ENCODE measurements around the gene ATP6V1C2.
A peak's percentile ranks its signal among the peaks of the same experiment; 100 is the strongest.

The ATP6V1C2 gene

GRCh38 chr2:10790228-10790973, 69.0 kb downstream of the ATP6V1C2 start:
- 97% methylated on average over 6 of the region's 6 CpGs for WGBS
- H3K27me3 ChIP-seq (ENCODE audit: control insufficient read depth in 1 of 2, insufficient read depth in 1 of 2, low read length in 2 of 2): no peaks in the 10 kb centered on the region
- no peak overlapping the region for H2BK12ac ChIP-seq (ENCODE audit: low read length in 2 of 2)
- H4K91ac ChIP-seq (ENCODE audit: low read length): no peak overlapping the region
- no peak overlapping the region for H3K4me3 ChIP-seq (ENCODE audit: insufficient read depth in 1 of 2, low read depth in 1 of 2, low read length in 2 of 2)
- peaks cover 7% of the 10 kb centered on the region for H3K4me1 ChIP-seq (ENCODE audit: control insufficient read depth, insufficient read depth, low read depth, low read length)
- H3K79me1 ChIP-seq (replicated peaks; ENCODE audit: low read length, poor library complexity, severe bottlenecking): peaks cover 24% of the 10 kb centered on the region
- H2BK15ac ChIP-seq (ENCODE audit: low read depth, poor library complexity, severe bottlenecking): no peak overlapping the region
- peak overlapping the region; percentile 18 for H3K27ac ChIP-seq (ENCODE audit: low read length, poor library complexity, severe bottlenecking)
- no peak overlapping the region for H3K14ac ChIP-seq (ENCODE audit: low read length in 2 of 2)
- no peak overlapping the region for H3K9ac ChIP-seq (ENCODE audit: low read length)
- no peak overlapping the region for H4K8ac ChIP-seq (ENCODE audit: low read length)
- no peak overlapping the region for H3K4me2 ChIP-seq (ENCODE audit: low read length, poor library complexity, severe bottlenecking)
- H3K23ac ChIP-seq (ENCODE audit: low read length in 2 of 2): no peak overlapping the region
- H2BK5ac ChIP-seq (ENCODE audit: low read depth, low read length, poor library complexity, severe bottlenecking): no peak overlapping the region
- H3K18ac ChIP-seq (ENCODE audit: low read depth in 1 of 2, low read length in 2 of 2): no peak overlapping the region
- peaks cover 45 to 90% of the 10 kb centered on the region in 2 experiments for H3K36me3 ChIP-seq (ENCODE audit: control insufficient read depth in 1 of 2, insufficient read depth in 2 of 2, low read depth in 1 of 2, low read length in 2 of 2)
- no peak for DNase-seq
- H2AK5ac ChIP-seq (ENCODE audit: low read length, severe bottlenecking): no peak overlapping the region
- no peak overlapping the region for H3K4ac ChIP-seq (ENCODE audit: low read depth in 1 of 2, low read length in 2 of 2)
- H2AFZ ChIP-seq (ENCODE audit: low read depth, low read length): no peak overlapping the region
- no peak overlapping the region for H2BK120ac ChIP-seq (ENCODE audit: low read depth, low read length)
- H3K9me3 ChIP-seq (ENCODE audit: control insufficient read depth, low read length): no peaks in the 10 kb centered on the region

- H3K27me3 ChIP-seq (ENCODE audit: control insufficient read depth in 1 of 2, insufficient read depth in 1 of 2, low read length in 2 of 2): no peaks in the 10 kb centered on the region
- H3K79me1 ChIP-seq (replicated peaks; ENCODE audit: low read length, poor library complexity, severe bottlenecking): peaks cover 24% of the 10 kb centered on the region
- H2BK5ac ChIP-seq (ENCODE audit: low read depth, low read length, poor library complexity, severe bottlenecking): no peak overlapping the region
- H3K4me2 ChIP-seq (ENCODE audit: low read length, poor library complexity, severe bottlenecking): no peak overlapping the region
- no peak overlapping the region for H4K91ac ChIP-seq (ENCODE audit: low read length)
- H3K23ac ChIP-seq (ENCODE audit: low read length in 2 of 2): no peak overlapping the region
- H3K36me3 ChIP-seq (ENCODE audit: control insufficient read depth in 1 of 2, insufficient read depth in 2 of 2, low read depth in 1 of 2, low read length in 2 of 2): peaks cover 36 to 90% of the 10 kb centered on the region in 2 experiments
- H2BK12ac ChIP-seq (ENCODE audit: low read length in 2 of 2): no peak overlapping the region
- no peak overlapping the region for H4K8ac ChIP-seq (ENCODE audit: low read length)
- H3K27ac ChIP-seq (ENCODE audit: low read length, poor library complexity, severe bottlenecking): no peak overlapping the region
- no peak overlapping the region for H3K9ac ChIP-seq (ENCODE audit: low read length)
- H3K4me3 ChIP-seq (ENCODE audit: insufficient read depth in 1 of 2, low read depth in 1 of 2, low read length in 2 of 2): no peak overlapping the region
- H2AK5ac ChIP-seq (ENCODE audit: low read length, severe bottlenecking): no peak overlapping the region
- H3K9me3 ChIP-seq (ENCODE audit: control insufficient read depth, low read length): no peaks in the 10 kb centered on the region
- no peak overlapping the region for H3K14ac ChIP-seq (ENCODE audit: low read length in 2 of 2)
- H2AFZ ChIP-seq (ENCODE audit: low read depth, low read length): no peak overlapping the region
- no peak for DNase-seq
- no peak overlapping the region for H2BK120ac ChIP-seq (ENCODE audit: low read depth, low read length)
- H3K4ac ChIP-seq (ENCODE audit: low read depth in 1 of 2, low read length in 2 of 2): no peak overlapping the region
- no peak overlapping the region for H3K18ac ChIP-seq (ENCODE audit: low read depth in 1 of 2, low read length in 2 of 2)
- peaks cover 4% of the 10 kb centered on the region for H3K4me1 ChIP-seq (ENCODE audit: control insufficient read depth, insufficient read depth, low read depth, low read length)
- no peak overlapping the region for H2BK15ac ChIP-seq (ENCODE audit: low read depth, poor library complexity, severe bottlenecking)
- WGBS: 94% methylated on average over 2 of the region's 2 CpGs
These were observed 70.7 kb downstream of the ATP6V1C2 start for GRCh38 chr2:10792001-10792634.

GRCh38 chr2:10792660-10793400, 71.4 kb downstream of the ATP6V1C2 start:
- Histone ChIP-seq H2AFZ (ENCODE audit: low read depth, low read length) (no peak overlapping the region), H3K79me1 (replicated peaks; ENCODE audit: low read length, poor library complexity, severe bottlenecking) (peaks cover 25% of the 10 kb centered on the region), H4K91ac (ENCODE audit: low read length) (no peak overlapping the region), H3K9ac (ENCODE audit: low read length) (no peak overlapping the region), H3K4me3 (ENCODE audit: insufficient read depth in 1 of 2, low read depth in 1 of 2, low read length in 2 of 2) (no peak overlapping the region), H3K14ac (ENCODE audit: low read length in 2 of 2) (no peak overlapping the region), H2BK120ac (ENCODE audit: low read depth, low read length) (no peak overlapping the region), H2BK5ac (ENCODE audit: low read depth, low read length, poor library complexity, severe bottlenecking) (no peak overlapping the region), H3K27ac (ENCODE audit: low read length, poor library complexity, severe bottlenecking) (no peak overlapping the region), H3K9me3 (ENCODE audit: control insufficient read depth, low read length) (no peaks in the 10 kb centered on the region), H3K4ac (ENCODE audit: low read depth in 1 of 2, low read length in 2 of 2) (no peak overlapping the region), H4K8ac (ENCODE audit: low read length) (no peak overlapping the region), H3K36me3 (ENCODE audit: control insufficient read depth in 1 of 2, insufficient read depth in 2 of 2, low read depth in 1 of 2, low read length in 2 of 2) (peaks cover 32 to 89% of the 10 kb centered on the region in 2 experiments), H2AK5ac (ENCODE audit: low read length, severe bottlenecking) (no peak overlapping the region), H2BK12ac (ENCODE audit: low read length in 2 of 2) (no peak overlapping the region), H3K4me1 (ENCODE audit: control insufficient read depth, insufficient read depth, low read depth, low read length) (peaks cover 4% of the 10 kb centered on the region), H3K23ac (ENCODE audit: low read length in 2 of 2) (no peak overlapping the region), H2BK15ac (ENCODE audit: low read depth, poor library complexity, severe bottlenecking) (no peak overlapping the region), H3K4me2 (ENCODE audit: low read length, poor library complexity, severe bottlenecking) (no peak overlapping the region), H3K27me3 (ENCODE audit: control insufficient read depth in 1 of 2, insufficient read depth in 1 of 2, low read length in 2 of 2) (no peaks in the 10 kb centered on the region), H3K18ac (ENCODE audit: low read depth in 1 of 2, low read length in 2 of 2) (no peak overlapping the region)
- no peak for DNase-seq
- 96% methylated on average over 17 of the region's 17 CpGs for whole genome bisulfite sequencing

GRCh38 chr2:10793816-10794215, 72.4 kb downstream of the ATP6V1C2 start:
- Histone ChIP-seq H3K23ac (ENCODE audit: low read length in 2 of 2) (no peak overlapping the region), H2BK15ac (ENCODE audit: low read depth, poor library complexity, severe bottlenecking) (no peak overlapping the region), H3K4ac (ENCODE audit: low read depth in 1 of 2, low read length in 2 of 2) (no peak overlapping the region), H4K91ac (ENCODE audit: low read length) (no peak overlapping the region), H3K9ac (ENCODE audit: low read length) (no peak overlapping the region), H3K36me3 (ENCODE audit: control insufficient read depth in 1 of 2, insufficient read depth in 2 of 2, low read depth in 1 of 2, low read length in 2 of 2) (peaks cover 29 to 84% of the 10 kb centered on the region in 2 experiments), H2BK12ac (ENCODE audit: low read length in 2 of 2) (no peak overlapping the region), H4K8ac (ENCODE audit: low read length) (no peak overlapping the region), H3K27me3 (ENCODE audit: control insufficient read depth in 1 of 2, insufficient read depth in 1 of 2, low read length in 2 of 2) (no peaks in the 10 kb centered on the region), H3K79me1 (replicated peaks; ENCODE audit: low read length, poor library complexity, severe bottlenecking) (peaks cover 23% of the 10 kb centered on the region), H3K14ac (ENCODE audit: low read length in 2 of 2) (no peak overlapping the region), H2BK120ac (ENCODE audit: low read depth, low read length) (no peak overlapping the region), H2AFZ (ENCODE audit: low read depth, low read length) (no peak overlapping the region), H3K4me3 (ENCODE audit: insufficient read depth in 1 of 2, low read depth in 1 of 2, low read length in 2 of 2) (no peak overlapping the region), H3K9me3 (ENCODE audit: control insufficient read depth, low read length) (no peaks in the 10 kb centered on the region), H3K4me2 (ENCODE audit: low read length, poor library complexity, severe bottlenecking) (no peak overlapping the region), H3K18ac (ENCODE audit: low read depth in 1 of 2, low read length in 2 of 2) (no peak overlapping the region), H2BK5ac (ENCODE audit: low read depth, low read length, poor library complexity, severe bottlenecking) (no peak overlapping the region), H3K4me1 (ENCODE audit: control insufficient read depth, insufficient read depth, low read depth, low read length) (peaks cover 4% of the 10 kb centered on the region), H2AK5ac (ENCODE audit: low read length, severe bottlenecking) (no peak overlapping the region), H3K27ac (ENCODE audit: low read length, poor library complexity, severe bottlenecking) (no peak overlapping the region)
- 100% methylated on average over 1 of the region's 1 CpG for WGBS
- DNase-seq: no peak
